ENCODE data around the gene RAB10.
"Not testable (repeated sequence)": the region's sequence is repeated elsewhere in the genome, so short reads cannot be mapped to it uniquely, and the experiment has no call there.

Gene RAB10

DNA sequence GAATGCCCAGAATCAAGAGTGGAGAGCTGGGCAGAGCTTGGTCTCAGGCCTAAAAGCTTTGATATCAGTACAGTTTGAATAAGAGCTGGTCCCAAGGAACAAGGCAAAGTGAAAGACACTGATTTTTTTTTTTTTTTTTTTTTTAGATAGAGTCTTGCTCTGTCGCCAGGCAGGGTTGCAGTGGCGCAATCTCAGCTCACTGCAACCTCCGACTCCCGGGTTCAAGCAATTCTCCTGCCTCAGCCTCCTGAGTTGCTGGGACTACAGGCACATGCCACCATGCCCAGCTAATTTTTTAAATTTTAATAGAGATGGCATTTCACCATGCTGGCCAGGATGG lies 17.2 kb upstream of the RAB10 start:
- not testable (repeated sequence) for DNase-seq

DNA sequence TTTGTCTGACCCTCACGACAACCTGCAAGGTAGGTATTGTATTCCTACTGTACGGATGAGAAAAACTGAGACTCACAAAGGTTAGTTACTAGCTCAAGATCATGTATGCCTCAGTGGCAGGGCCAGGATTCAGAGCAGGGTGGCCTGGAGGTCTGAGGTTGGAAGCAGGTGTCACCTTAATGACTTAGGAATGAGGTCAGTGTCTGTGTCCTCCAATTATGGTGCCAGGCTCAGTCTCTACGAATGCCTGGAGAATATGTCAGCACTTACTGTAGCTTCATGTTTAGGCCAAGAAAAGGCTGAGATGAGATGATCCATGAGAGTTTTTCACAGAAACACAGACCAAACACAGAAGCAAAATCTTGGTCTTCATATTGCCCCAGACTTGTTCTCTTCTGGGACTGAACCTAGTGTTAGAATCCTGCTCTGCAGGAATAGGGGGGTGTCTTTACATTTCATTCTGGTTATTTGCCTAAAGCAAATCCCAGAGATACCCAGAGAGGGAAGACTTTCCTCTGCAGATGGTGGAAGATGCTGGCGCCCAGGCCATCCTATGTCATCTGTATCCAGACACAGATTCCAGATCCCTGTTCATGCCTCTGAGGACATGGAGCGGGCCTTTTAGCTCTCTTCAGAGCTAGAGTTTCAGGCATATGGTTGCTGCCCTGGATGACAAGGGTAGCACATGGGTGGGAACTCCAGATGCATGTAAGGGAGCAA lies 16.3 kb upstream of the RAB10 start:
- no peak for DNase-seq

DNA sequence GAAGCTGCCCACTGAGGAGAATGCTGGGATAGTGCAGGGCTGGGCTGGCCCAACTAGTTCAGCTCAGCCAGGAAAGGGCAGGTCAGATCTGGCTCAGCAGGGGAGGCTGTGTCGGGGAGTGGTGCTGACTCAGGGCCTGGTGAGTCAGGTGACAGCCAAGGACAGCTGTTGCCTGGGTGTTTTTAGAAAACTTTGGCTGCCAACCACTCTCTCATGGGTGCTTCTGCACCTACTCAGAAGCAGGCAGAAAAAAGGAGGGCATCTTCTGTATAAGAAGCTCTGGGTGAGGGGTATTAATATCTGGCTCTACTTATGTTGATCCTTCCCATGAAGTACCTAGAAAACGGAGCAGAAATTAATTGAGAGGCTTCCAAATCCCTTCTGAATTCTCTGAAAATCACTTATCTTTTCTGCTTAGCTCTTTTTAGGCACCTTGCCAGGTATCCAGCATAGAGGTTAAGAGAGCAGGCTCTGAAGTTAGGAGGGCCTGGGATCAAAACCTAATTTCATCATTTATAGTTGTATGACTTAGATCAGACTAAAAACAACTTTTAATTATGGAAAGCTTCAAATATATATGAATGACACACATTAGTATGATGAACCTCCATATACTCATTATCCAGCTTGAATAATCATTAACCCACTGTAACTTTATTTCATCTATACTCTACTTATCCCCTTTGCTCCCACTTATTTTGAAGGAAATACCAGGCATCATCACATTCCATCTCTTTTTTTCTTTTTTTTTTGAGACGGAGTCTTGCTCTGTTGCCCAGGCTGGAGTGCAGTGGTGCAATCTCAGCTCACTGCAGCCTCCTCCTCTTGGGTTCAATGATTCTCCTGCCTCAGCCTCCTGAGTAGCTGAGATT lies 15.5 kb upstream of the RAB10 start:
- DNase-seq: peak; percentile 35

DNA sequence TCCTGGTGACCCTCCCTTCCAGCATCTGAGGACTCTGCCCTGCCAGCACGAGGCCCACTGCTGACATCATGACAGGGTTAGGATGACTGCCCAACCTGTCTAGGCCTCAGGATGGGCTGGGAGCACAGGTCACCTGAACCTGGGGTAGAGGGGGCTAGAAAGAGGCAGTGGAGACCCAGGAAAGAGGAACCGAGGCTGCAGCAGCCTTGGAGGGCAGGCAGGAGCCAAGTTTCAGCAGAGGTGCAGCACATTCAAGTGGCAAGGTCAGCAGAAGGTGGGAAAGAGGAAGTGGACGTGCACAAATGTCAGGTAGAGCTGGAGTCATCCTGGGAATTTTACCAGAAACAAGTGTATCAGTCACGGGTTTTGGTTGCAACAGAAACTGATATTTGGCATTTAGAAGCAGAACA lies 13.6 kb upstream of the RAB10 start:
- no peak for DNase-seq

DNA sequence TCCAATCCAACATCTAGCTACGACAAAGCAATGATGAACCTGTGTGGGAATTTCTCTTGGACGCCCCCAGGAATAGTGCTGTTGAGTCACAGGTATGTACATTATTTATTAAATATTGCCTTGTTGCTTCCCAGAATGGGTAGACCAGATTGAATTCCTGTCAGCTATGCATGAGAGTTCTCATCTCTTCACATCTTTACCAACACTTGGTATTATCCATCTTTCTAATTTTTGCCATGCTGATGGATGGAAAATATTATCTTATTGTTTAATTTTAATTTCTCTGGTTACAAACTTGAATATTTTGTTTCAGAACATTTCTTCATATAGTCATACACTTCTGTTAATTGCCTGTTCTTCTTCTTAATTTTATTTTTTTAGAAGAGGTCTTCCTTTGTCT lies 9.6 kb upstream of the RAB10 start:
- DNase-seq: no peak

DNA sequence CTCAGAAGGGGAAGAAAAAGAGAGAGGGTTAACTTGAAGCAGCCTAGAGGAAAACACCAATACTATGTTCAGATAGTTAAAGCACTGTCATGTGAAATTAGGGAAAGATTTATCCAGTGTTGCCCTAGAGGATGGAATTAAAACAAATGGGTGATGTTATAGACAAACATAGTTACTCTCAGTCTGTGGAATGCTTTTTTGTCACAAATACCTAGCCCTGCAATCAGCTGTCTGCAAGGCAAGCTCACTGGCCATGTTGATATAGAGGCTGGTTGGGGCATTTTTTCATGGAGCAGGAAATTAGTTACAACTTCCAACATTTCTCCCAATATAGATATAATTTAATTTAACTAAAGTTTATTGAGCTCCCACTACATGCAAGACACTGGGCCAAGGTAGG lies 8.4 kb upstream of the RAB10 start:
- DNase-seq: no peak

DNA sequence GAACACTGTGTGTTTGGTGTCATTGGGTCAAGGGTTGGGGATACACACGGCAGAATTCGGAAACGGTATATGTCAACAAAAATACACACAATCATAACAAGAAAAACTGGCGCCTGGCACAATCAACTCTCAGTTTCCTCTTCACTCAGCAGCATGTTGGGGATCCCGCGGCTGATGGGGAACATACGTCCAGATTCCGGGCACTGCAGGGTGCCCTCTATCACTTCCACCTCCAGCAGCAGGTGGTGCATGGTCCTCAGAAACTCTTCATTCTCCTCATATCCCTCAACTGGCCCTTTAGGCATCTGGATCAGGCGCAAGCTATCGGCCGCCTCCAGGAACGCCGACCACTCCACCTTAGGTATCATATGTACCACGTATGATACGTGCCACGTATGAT lies 5.8 kb upstream of the RAB10 start:
- DNase-seq: not testable (repeated sequence)

DNA sequence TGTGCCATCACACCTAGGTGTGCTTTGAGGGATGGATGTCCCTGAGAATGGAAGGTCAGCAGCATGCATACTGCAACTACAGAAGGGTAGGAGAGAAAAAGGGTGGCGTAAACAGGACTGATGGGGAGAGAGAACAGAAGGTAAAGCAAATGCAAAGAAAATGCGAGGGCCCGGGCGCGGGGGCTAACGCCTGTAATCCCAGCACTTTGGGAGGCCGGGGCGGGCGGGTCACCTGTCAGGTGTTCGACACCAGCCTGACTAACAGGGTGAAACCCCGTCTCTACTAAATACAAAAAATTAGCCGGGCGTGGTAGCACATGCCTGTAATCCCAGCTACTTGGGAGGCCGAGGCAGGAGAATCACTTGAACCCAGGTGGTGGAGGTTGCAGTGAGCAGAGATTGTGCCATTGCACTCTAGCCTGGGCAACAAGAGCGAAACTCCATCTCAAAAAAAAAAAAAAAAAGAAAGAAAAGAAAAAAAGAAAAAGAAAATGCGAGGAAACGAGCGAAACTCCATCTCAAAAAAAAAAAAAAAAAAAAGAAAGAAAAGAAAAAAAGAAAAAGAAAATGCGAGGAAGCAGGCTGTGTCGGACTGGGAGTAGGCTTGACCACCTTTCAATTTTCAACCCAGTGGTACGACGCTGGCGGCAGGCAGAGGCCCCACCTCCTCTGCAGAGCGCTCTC lies 1.2 kb upstream of the RAB10 start:
- not testable (repeated sequence) for DNase-seq

DNA sequence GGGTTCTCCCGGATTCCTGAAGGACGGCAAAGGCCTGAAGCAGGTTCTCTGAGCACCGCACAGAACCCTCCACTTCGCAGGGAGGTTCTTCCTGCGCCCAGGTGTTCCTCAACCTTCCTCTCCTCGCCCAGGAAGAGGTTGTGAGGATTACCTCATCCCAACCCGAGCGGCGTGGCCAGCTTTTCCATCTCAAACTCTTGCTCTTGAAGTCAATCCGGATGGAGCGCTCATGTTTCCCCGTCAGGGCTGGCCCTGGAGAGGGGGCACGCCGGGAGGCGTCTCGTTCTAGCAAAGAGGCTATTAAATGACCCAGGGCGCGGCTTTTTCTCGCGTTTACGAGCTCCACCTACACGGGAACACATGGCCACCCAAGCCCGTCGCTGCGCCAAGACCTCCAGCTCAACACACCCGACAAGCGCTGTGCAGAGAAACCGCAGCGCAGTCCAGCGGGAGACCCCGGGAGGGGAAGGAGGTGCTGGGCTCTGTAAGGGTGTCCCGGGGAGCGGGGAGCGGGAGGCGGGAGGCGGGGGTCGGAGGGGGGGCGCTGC lies 540 bp upstream of the RAB10 start:
- peak; percentile 43 for DNase-seq

DNA sequence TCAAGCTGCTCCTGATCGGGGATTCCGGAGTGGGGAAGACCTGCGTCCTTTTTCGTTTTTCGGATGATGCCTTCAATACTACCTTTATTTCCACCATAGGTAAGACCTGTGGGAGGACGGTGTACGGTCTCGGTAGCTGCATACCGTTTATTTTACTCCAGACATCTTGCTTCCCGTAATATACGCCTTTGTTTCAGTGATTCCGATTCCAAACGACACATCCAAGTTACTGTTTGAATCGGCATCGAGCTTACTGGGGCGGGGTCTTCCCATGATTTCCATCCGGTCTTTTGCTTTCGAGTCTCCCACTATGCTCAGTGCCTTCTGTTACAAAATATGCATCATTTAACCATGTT lies 731 bp downstream of the RAB10 start:
- DNase-seq: no peak

DNA sequence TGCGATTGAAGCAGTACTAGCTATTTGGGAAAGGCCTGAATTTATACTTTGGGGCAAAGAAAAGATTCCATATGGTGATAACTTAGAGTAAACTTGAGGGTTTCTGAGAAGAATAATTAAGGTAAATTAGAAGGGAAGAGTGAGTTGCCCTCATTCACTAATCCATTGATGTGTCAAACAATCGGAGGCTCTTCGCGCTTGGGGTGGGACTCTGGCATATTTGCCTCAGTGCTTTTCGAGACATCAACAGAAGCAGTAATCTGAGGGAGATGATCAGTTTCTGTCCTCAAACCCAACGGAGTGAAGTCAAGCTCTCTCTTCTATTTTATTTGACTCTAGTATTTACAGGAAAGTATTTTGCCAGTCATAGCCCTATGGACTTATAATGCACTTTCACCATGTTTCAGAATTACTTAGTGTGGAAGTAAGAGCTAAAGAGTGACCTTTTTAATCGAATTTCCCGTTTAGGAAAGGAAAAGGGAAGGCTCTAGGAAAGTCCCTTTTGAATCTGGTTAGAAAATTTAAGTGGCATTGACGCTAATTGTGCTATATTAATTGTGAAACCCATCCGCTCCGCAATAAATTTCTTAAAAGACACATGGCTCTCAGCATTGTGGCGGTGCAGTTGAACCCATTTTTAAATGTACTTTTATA lies 1.3 kb downstream of the RAB10 start:
- no peak for DNase-seq

DNA sequence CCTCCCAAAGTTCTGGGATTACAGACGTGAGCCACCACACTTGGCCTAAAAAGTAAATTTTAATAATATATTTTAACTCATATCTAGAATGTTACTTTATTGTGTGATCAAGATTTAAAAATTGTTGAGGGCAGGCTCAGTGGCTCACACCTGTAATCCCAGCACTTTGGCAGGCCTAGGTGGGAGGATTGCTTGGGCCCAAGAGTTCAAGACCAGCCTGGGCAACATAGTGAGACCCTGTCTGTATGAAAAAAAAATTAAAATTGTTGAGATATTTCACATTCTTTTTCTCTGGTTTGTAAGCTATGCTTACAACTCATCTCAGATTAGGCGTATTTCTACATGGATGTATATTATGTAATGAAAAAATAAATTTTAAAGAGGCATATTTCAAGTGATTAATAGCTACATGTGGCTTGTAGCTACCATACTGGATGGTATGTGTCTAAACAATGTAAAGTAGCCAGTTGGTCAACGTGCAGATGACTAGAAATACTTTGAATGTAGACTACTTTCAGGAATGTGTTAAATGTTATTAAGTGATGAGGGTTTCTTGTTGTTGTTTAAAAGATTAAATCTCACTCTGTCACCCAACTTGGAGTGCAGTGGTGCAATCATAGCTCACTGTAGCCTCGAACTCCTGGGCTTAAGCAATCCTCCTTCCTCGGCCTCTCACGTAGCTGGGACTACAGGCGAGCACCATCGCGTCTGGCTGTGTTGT lies 5.9 kb downstream of the RAB10 start:
- DNase-seq: no peak

DNA sequence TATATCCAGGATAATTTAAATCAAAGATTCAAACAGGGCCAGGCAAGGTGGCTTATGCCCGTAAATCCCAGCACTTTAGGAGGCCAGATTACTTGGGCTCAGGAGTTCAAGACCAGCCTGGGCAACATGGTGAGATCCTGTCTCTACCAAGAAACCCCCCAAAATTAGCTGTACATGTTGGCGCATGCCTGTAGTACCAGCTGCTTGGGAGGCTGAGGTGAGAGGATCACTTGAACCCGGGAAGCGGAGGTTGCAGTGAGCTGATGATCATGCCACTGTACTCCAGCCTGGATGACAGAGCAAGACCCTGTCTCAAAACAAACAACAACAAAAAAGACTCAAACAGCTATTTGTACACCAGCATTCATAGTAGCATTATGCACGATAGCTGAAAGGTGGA lies 9.2 kb downstream of the RAB10 start:
- DNase-seq: no peak

DNA sequence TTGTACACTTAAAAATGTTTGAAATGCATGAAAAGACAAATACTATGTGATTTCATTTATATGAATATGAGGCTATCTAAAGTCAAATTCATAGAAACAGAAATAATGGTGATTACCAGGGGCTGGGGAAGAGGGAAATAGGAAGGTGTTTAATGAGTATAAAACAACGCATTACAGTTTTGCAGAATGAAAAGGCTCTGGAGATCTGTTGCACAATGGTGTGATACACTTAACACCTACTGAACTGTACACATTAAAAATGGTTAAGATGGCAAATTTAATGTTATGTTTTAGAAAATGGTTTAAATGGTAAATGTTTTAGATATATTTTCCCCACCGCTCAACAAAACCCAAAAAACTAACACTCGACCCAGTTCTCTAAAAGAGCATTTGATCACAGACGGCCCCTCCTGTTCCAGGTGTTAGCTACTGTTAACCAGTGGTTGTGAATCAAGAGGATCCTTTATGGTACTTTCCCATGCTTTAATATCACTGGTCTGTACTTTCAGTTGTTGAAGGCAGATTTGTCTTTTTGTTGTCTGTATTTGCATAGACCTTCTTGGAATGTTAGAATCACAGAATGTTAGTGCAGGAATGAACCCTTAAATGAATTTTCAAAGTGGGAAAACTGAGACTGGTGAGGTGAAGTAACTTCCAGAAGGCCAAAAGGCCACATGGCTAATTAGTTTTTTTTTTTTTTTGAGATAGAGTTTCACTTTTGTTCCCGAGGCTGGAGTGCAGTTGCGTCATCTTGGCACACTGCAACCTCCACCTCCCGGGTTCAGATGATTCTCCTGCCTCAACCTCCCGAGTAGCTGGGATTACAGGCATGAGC lies 10.2 kb downstream of the RAB10 start:
- no peak for DNase-seq

DNA sequence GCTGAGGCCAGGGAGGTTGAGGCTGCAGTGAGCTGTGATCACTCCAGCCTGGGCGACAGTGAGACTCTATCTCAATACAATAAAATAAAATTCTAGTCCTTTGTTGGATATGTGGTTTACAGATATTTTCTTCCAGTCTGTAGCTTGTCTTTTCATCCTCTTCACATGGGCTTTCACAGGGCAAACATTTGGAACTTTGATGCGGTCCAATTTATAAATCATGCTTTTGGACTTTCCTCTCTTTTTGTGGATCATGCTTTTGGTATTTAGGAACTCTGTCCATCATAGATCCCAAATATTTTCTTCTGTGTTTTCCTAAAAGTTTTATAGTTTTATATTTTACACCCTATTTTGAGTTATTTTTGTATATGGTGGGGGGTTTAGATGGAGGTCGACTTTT lies 14.9 kb downstream of the RAB10 start:
- DNase-seq: no peak

DNA sequence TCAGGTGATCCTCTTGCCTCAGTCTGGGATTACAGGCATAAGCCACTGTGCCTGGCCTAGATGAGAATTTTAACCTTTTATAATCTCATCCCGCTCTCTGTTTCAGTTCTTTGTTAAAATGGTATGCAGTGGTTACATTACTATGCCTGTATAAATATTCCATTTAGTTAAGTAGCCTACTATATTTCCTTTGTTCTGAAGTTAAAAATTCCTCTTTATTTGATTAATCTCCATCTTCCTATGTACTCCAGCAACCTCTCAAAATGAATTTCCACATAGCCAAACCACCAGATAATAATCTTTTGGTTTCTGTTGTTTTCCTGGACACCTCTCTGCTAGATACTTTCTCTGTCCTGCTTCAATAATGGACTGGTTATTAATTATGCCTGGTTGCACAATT lies 15.8 kb downstream of the RAB10 start:
- no peak for DNase-seq

DNA sequence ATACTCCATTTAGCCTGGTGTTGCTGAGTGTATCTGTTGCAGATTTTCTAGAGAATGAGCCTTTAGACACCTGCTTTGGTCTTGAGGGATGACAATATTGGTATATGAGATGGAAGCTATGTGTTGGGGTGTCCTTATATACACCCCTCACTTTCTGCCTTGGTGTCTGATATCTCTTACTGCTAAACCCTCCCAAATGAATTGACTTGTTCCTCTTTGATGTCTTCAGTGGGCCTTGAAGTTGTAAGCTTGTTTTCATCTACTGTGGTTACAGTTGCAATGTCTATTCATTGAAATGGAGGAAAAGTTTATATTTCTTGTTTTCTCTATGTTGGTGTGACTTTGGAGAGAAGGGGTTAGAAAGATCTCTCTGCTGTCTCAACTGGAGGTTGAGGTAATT lies 18.9 kb downstream of the RAB10 start:
- no peak for DNase-seq

DNA sequence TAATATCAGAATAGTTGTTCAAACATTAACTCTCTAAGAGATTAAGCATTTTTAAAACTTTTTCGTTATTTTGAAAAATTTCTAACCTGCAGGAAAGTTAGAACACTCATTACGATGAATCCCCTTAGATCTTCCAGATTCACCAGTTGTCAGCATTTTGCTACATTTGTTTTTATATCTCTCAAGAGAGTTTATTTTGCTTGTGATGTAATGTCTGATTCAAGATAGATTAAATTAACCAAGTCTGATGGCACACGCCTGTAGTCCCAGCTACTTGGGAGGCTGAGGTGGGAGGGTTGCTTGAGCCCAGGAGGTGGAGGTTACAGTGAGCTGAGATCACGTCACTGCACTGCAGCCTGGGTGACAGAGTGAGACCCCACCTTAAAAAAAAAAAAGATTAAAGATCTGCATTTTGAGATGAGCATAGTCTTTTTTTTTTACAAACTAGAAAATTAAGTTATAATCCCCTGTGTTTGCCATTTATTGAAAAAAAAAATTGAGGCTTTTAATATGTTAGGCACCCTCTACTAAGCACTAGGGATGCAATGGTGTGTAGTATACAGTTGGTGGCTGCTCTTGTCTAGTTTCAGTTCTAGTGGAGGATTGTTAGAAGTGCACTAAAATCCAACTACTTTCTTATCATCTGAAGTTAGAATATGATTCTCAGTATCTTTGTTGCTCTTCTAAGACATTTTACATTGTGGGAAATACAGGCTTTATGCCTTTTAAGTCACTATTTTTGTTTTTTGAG lies 20.9 kb downstream of the RAB10 start:
- DNase-seq: no peak

DNA sequence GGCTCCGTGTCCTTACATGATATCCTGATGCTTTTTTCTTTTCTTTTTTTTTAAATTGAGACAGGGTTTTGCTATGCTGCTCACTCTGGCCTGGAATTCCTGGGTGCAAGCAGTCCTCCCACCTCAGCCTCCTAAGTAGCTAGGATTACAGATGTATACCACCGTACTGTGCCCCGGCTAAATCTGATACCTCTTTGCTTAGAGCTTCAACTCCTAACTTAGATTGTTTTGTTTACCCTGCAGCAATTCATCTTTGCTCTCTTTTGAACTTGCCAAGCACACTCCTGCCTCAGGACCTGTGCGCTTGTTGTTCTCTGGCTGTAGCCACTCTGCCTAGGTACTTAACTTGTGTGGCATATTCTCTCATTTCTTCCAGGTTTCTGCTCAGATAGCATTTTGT lies 24.5 kb downstream of the RAB10 start:
- no peak for DNase-seq

DNA sequence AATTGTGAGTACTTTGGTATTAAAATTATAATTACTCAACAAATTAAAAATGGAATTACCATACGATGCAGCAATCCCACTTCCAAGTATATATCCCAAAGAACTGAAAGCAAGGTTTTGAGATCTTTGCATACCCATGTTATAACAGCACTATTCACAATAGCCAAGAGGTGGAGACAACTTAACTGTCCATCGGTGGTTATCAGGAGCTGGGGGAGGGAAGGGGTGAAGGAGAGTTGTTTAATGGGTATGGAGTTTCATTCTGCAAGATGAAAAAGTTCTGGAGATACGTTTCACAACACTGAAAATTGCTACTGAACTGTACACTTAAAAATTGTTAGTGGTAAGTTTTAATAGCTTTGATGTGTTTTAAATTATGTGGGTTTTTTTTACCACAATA lies 25.7 kb downstream of the RAB10 start:
- DNase-seq: no peak

DNA sequence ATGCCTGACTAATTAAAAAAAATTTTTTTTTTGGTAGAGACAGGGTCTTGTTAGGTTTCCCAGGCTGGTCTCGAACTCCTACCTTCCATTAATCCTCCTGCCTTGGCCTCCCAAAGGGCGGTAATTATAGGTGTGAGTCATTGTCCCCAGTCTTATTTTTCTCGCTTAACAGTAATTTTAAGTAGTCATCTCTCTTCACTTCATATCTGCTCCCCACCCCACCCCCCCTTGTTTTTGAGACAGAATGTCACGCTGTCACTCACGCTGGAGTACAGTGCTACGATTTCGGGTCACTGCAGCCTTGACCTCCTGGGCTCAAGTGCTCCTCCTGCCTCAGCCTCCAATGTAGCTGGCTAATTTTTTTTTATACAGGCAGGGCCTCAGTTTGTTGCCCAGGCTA lies 27.7 kb downstream of the RAB10 start:
- DNase-seq: no peak

Data from stimulated activated CD4-positive, alpha-beta T cell treated with anti-CD3 and anti-CD28 coated beads, Interleukin-4, amount 100 ng/mL, for 24 hours (primary cell).